HepG2 (cell line): ENCODE measurements around the gene TBXA2R. TPM values are rescaled to one million over a fixed set of nuclear protein-coding genes. Genes with fewer than 3 reads are reported as not detected.

Experiments used
- AHR ChIP-seq: IDR thresholded peaks from 2 replicates; pipeline ENCODE4 v1.6.1; 2018; ENCODE audit warnings: missing genetic modification reagents, missing compliant biosample characterization
- BRCA1 ChIP-seq: sonication (generic); formaldehyde crosslinking; IDR thresholded peaks from 2 replicates; pipeline ENCODE4 v1.4.0; 2020; ENCODE audit warnings: missing genetic modification reagents
- ELF3 ChIP-seq: IDR thresholded peaks from 2 replicates; pipeline ENCODE4 v1.6.1; 2016; ENCODE audit warnings: missing genetic modification reagents, missing compliant biosample characterization
- KDM1A ChIP-seq: IDR thresholded peaks from 2 replicates; pipeline ENCODE4 v1.6.1; 2016; ENCODE audit warnings: missing compliant biosample characterization
- PAXIP1 ChIP-seq: sonication (generic); formaldehyde crosslinking; conservative IDR thresholded peaks from 2 replicates; pipeline ENCODE4 v1.4.0; 2020; ENCODE audit warnings: mild to moderate bottlenecking, missing genetic modification reagents, moderate library complexity
- SIX1 ChIP-seq: sonication (generic); formaldehyde crosslinking; IDR thresholded peaks from 2 replicates; pipeline ENCODE4 v1.4.0; 2020; ENCODE audit warnings: missing genetic modification reagents, borderline replicate concordance
- UBTF ChIP-seq: sonication (generic); formaldehyde crosslinking; IDR thresholded peaks from 2 replicates; pipeline ENCODE4 v1.4.0; 2020; ENCODE audit warnings: mild to moderate bottlenecking, missing genetic modification reagents
- ZBTB4 ChIP-seq: sonication (generic); formaldehyde crosslinking; IDR thresholded peaks from 2 replicates; pipeline ENCODE4 v1.4.0; 2020; ENCODE audit warnings: missing genetic modification reagents, mild to moderate bottlenecking, borderline replicate concordance
- ZFP36L2 ChIP-seq: sonication (generic); formaldehyde crosslinking; IDR thresholded peaks from 2 replicates; pipeline ENCODE4 v1.4.0; 2020; ENCODE audit warnings: missing genetic modification reagents
- ZFP90 ChIP-seq: sonication (generic); formaldehyde crosslinking; IDR thresholded peaks from 2 replicates; pipeline ENCODE4 v1.8.0; 2022; ENCODE audit warnings: missing genetic modification reagents, mild to moderate bottlenecking, inconsistent platforms, borderline replicate concordance
- ZKSCAN5 ChIP-seq: sonication (generic); formaldehyde crosslinking; IDR thresholded peaks from 2 replicates; pipeline ENCODE4 v1.5.1; 2020; ENCODE audit warnings: mild to moderate bottlenecking, missing genetic modification reagents
- ZNF770 ChIP-seq: sonication (generic); formaldehyde crosslinking; IDR thresholded peaks from 2 replicates; pipeline ENCODE4 v1.5.0; 2020; ENCODE audit warnings: mild to moderate bottlenecking, missing genetic modification reagents
- ZNF83 ChIP-seq: sonication (generic); formaldehyde crosslinking; IDR thresholded peaks from 2 replicates; pipeline ENCODE4 v1.4.0; 2020; ENCODE audit warnings: missing genetic modification reagents, mild to moderate bottlenecking, borderline replicate concordance
- polyA plus RNA-seq, 8 experiments: library from polyadenylated mRNA; depleted of rRNA in 3 of 8; stranded (reverse) in 7 of 8; unstranded in 1 of 8; fragments of >200 nt; fragmentation: Illumina TruSeq in 4 of 8; extraction: Trizol in 4 of 8; gene quantifications; 2 replicates each; pipeline versions ENCODE4 v1.2.1 to v1.2.3, GENCODE V29; 2011 to 2016; ENCODE audit warnings: low read depth in 4 of 8, missing spikeins in 1 of 8, mixed read lengths in 1 of 8; ENCODE audit not compliant: insufficient read depth in 1 of 8
- total RNA-seq, 5 experiments: library from RNA; depleted of rRNA; stranded (reverse); fragments of >200 nt; fragmentation: Illumina TruSeq; extraction: Trizol; gene quantifications; 2 replicates each; pipeline ENCODE4 v1.2.3, GENCODE V29; 2016; ENCODE audit warnings: low read depth in 1 of 5

TBXA2R gene
- total and polyA plus RNA-seq, 2 of the 13 experiments (the other 11 are each of a cell fraction or from before 2014, with no cell fraction given), result 0.09 TPM; not detected in 1

GRCh38 chr19:3626473-3627350 lies 20.0 kb upstream of the TBXA2R start, which contains the start of gene CACTIN (continued):
- peak; percentile 48; the same call in 1 of the 2 replicates for TF ChIP-seq AHR (CRISPR knock-in tag)
- TF ChIP-seq SIX1, result no peak
- peak; percentile 53 for TF ChIP-seq ZNF770
- peak; percentile 85 for TF ChIP-seq UBTF (CRISPR knock-in tag)
- TF ChIP-seq KDM1A, result no peak
- TF ChIP-seq ZNF83 (CRISPR knock-in tag), result no peak
- no peak for TF ChIP-seq ZFP90 (CRISPR knock-in tag)
- TF ChIP-seq ZFP36L2 (CRISPR knock-in tag), result no peak
- TF ChIP-seq ELF3 (CRISPR knock-in tag), result peak; percentile 44; the same call in 1 of the 2 replicates
- 0 out of 2 replicates have a peak, but pooled peaks have one; percentile 55 for TF ChIP-seq BRCA1
- no peak for TF ChIP-seq ZKSCAN5 (CRISPR knock-in tag)
- peak; percentile 55 for TF ChIP-seq PAXIP1 (CRISPR knock-in tag)
- no peak for TF ChIP-seq ZBTB4 (CRISPR knock-in tag)
